ENCODE measurements around the gene TMEM139. TPM values are rescaled to one million over a fixed set of nuclear protein-coding genes. Genes with fewer than 3 reads are reported as not detected.

The TMEM139 gene
- total RNA-seq, 1 experiment from 2014 or later: 0.85 TPM

GRCh38 chr7:143331179-143331801 is 46.5 kb downstream of the TMEM139 start:
- H3K14ac ChIP-seq (ENCODE audit: insufficient read depth, low read length): no peak overlapping the region
- no peak overlapping the region for H4K8ac ChIP-seq (replicated peaks; ENCODE audit: insufficient read length, low read depth, low read length)
- WGBS (ENCODE audit: extremely low coverage, insufficient read length, low lambda C conversion rate): no CpG with 5 or more reads among the region's 8 CpGs
- H2AK5ac ChIP-seq (ENCODE audit: insufficient read length, low read length): no peak overlapping the region
- no peak overlapping the region for H4K5ac ChIP-seq (ENCODE audit: insufficient read length, low read depth, low read length)
- H3K4me1 Mint-ChIP-seq: peaks cover 0 to 7% of the 10 kb centered on the region in 2 experiments; a peak in 2 of 4 replicates
- H3K56ac ChIP-seq (ENCODE audit: insufficient read length, low read depth, low read length): no peak overlapping the region
- H3K27ac ChIP-seq (ENCODE audit: insufficient read length, low read depth, low read length): no peak overlapping the region
- no peaks in the 10 kb centered on the region for H4K20me1 ChIP-seq (ENCODE audit: control insufficient read depth, insufficient read depth, insufficient read length)
- H3K79me2 ChIP-seq (ENCODE audit: insufficient read depth, low read length): no peaks in the 10 kb centered on the region
- no peak overlapping the region for H2BK15ac ChIP-seq (ENCODE audit: low read depth, low read length)
- TF ChIP-seq CTCF (conservative IDR thresholded peaks at IDR 0.05): no peak
- no peak overlapping the region for H3K4ac ChIP-seq (ENCODE audit: low read depth, low read length)
- H3K9ac ChIP-seq (ENCODE audit: extremely low read depth, insufficient read length, low read length): no peak overlapping the region
- H3K27me3 ChIP-seq (ENCODE audit: insufficient read depth, low read length): no peaks in the 10 kb centered on the region
- H2BK12ac ChIP-seq (ENCODE audit: insufficient read length, low read depth, low read length): no peak overlapping the region
- no peak for DNase-seq
- no peak overlapping the region for H2BK20ac ChIP-seq (ENCODE audit: low read depth, low read length, poor library complexity, severe bottlenecking)
- H3K36me3 Mint-ChIP-seq (ENCODE audit: insufficient read depth in 1 of 3, low read depth in 3 of 3): no peaks in the 10 kb centered on the region
- no peaks in the 10 kb centered on the region for H3K9me3 ChIP-seq (ENCODE audit: control insufficient read depth, low read depth, low read length)
- no peak overlapping the region for H3K27ac Mint-ChIP-seq
- no peaks in the 10 kb centered on the region for H3K27me3 Mint-ChIP-seq (ENCODE audit: low read depth)
- no peaks in the 10 kb centered on the region for H3K9me3 Mint-ChIP-seq
- no peaks in the 10 kb centered on the region for H3K23me2 ChIP-seq (ENCODE audit: insufficient read length, low read depth, low read length, poor library complexity, severe bottlenecking)
- H2AFZ ChIP-seq (ENCODE audit: low read length): no peak overlapping the region
- no peak overlapping the region for H3K23ac ChIP-seq (ENCODE audit: insufficient read length, low read depth, low read length)
- no peak overlapping the region for H2BK120ac ChIP-seq (ENCODE audit: low read depth, low read length, poor library complexity, severe bottlenecking)
- H3T11ph ChIP-seq (ENCODE audit: low read length): no peak overlapping the region
- no peaks in the 10 kb centered on the region for H3K4me1 ChIP-seq (ENCODE audit: insufficient read depth, low read length)
- no peak overlapping the region for H3K4me3 Mint-ChIP-seq
- no peak overlapping the region for H3K4me2 ChIP-seq (ENCODE audit: insufficient read depth, insufficient read length, low read length)
- no peak overlapping the region for H2BK5ac ChIP-seq (ENCODE audit: insufficient read length, low read length)
- H3K18ac ChIP-seq (ENCODE audit: insufficient read length, low read depth, low read length): no peak overlapping the region
- H3K79me1 ChIP-seq (ENCODE audit: insufficient read depth, low read depth, low read length, poor library complexity, severe bottlenecking): no peaks in the 10 kb centered on the region
- H4K91ac ChIP-seq (ENCODE audit: insufficient read length, low read depth, low read length): no peak overlapping the region
